ENCODE results near the gene C21orf58.

The C21orf58 gene

GRCh38 chr21:46346296-46347202, 22.9 kb upstream of the C21orf58 start:
- H2AFZ ChIP-seq (ENCODE audit: low read length), result no peak overlapping the region
- no peak overlapping the region for H3K9ac ChIP-seq (ENCODE audit: low read length)
- no peak overlapping the region for H3K27ac ChIP-seq (ENCODE audit: low read depth, low read length, poor library complexity, severe bottlenecking)
- H3K9me3 ChIP-seq (ENCODE audit: low read length), result no peaks in the 10 kb centered on the region
- H3K4me2 ChIP-seq (ENCODE audit: low read length), result no peak overlapping the region
- peaks cover 75% of the 10 kb centered on the region for H3K36me3 ChIP-seq (ENCODE audit: insufficient read depth, low read length)
- H3K4me1 ChIP-seq (ENCODE audit: insufficient read depth, low read length, severe bottlenecking), result no peaks in the 10 kb centered on the region
- no peaks in the 10 kb centered on the region for H3K9me2 ChIP-seq (ENCODE audit: low read depth, low read length)
- H4K20me1 ChIP-seq (ENCODE audit: insufficient read depth, low read length), result no peaks in the 10 kb centered on the region
- H3K4me3 ChIP-seq (ENCODE audit: low read depth, low read length, poor library complexity, severe bottlenecking), result no peak overlapping the region
- H3K27me3 ChIP-seq (ENCODE audit: insufficient read depth, low read length), result no peaks in the 10 kb centered on the region
- H3K79me2 ChIP-seq (ENCODE audit: insufficient read depth, low read length), result no peaks in the 10 kb centered on the region
- TF ChIP-seq CTCF (IDR thresholded peaks at IDR 0.05; ENCODE audit: low read length) (no peak), EZH2 (IDR thresholded peaks at IDR 0.05; ENCODE audit: borderline replicate concordance, low read length) (no peak)
- H3F3A ChIP-seq (ENCODE audit: insufficient read depth, low read length), result no peaks in the 10 kb centered on the region

GRCh38 chr21:46345861-46346260, 22.2 kb upstream of the C21orf58 start:
- peaks cover 73% of the 10 kb centered on the region for H3K36me3 ChIP-seq (ENCODE audit: insufficient read depth, low read length)

GRCh38 chr21:46344219-46344915, 20.7 kb upstream of the C21orf58 start:
- H3K9me3 ChIP-seq (ENCODE audit: low read length), result no peaks in the 10 kb centered on the region
- peaks cover 74% of the 10 kb centered on the region for H3K36me3 ChIP-seq (ENCODE audit: insufficient read depth, low read length)
- no peaks in the 10 kb centered on the region for H3K79me2 ChIP-seq (ENCODE audit: insufficient read depth, low read length)
- no peaks in the 10 kb centered on the region for H3K4me1 ChIP-seq (ENCODE audit: insufficient read depth, low read length, severe bottlenecking)
- H3K4me3 ChIP-seq (ENCODE audit: low read depth, low read length, poor library complexity, severe bottlenecking), result no peak overlapping the region
- H3F3A ChIP-seq (ENCODE audit: insufficient read depth, low read length), result no peaks in the 10 kb centered on the region
- H3K9me2 ChIP-seq (ENCODE audit: low read depth, low read length), result no peaks in the 10 kb centered on the region
- TF ChIP-seq EZH2 (IDR thresholded peaks at IDR 0.05; ENCODE audit: borderline replicate concordance, low read length) (no peak), CTCF (IDR thresholded peaks at IDR 0.05; ENCODE audit: low read length) (no peak)
- H3K27me3 ChIP-seq (ENCODE audit: insufficient read depth, low read length), result no peaks in the 10 kb centered on the region
- H4K20me1 ChIP-seq (ENCODE audit: insufficient read depth, low read length), result no peaks in the 10 kb centered on the region
- no peak overlapping the region for H3K4me2 ChIP-seq (ENCODE audit: low read length)
- H2AFZ ChIP-seq (ENCODE audit: low read length), result no peak overlapping the region
- H3K27ac ChIP-seq (ENCODE audit: low read depth, low read length, poor library complexity, severe bottlenecking), result no peak overlapping the region
- no peak overlapping the region for H3K9ac ChIP-seq (ENCODE audit: low read length)

More at GRCh38 chr21:46345861-46346260, 22.2 kb upstream of the C21orf58 start:
- H3K9me2 ChIP-seq (ENCODE audit: low read depth, low read length), result no peaks in the 10 kb centered on the region
- H2AFZ ChIP-seq (ENCODE audit: low read length), result no peak overlapping the region
- no peak overlapping the region for H3K27ac ChIP-seq (ENCODE audit: low read depth, low read length, poor library complexity, severe bottlenecking)
- no peak overlapping the region for H3K4me2 ChIP-seq (ENCODE audit: low read length)
- H3K79me2 ChIP-seq (ENCODE audit: insufficient read depth, low read length), result no peaks in the 10 kb centered on the region
- H3K9me3 ChIP-seq (ENCODE audit: low read length), result no peaks in the 10 kb centered on the region
- no peak overlapping the region for H3K4me3 ChIP-seq (ENCODE audit: low read depth, low read length, poor library complexity, severe bottlenecking)
- no peaks in the 10 kb centered on the region for H3F3A ChIP-seq (ENCODE audit: insufficient read depth, low read length)
- no peaks in the 10 kb centered on the region for H4K20me1 ChIP-seq (ENCODE audit: insufficient read depth, low read length)
- H3K9ac ChIP-seq (ENCODE audit: low read length), result no peak overlapping the region
- no peaks in the 10 kb centered on the region for H3K4me1 ChIP-seq (ENCODE audit: insufficient read depth, low read length, severe bottlenecking)
- H3K27me3 ChIP-seq (ENCODE audit: insufficient read depth, low read length), result no peaks in the 10 kb centered on the region
- TF ChIP-seq CTCF (IDR thresholded peaks at IDR 0.05; ENCODE audit: low read length) (no peak), EZH2 (IDR thresholded peaks at IDR 0.05; ENCODE audit: borderline replicate concordance, low read length) (no peak)

Measured in OCI-LY1 (cell line).